ENCODE data around the gene BMP6.

The BMP6 gene

DNA sequence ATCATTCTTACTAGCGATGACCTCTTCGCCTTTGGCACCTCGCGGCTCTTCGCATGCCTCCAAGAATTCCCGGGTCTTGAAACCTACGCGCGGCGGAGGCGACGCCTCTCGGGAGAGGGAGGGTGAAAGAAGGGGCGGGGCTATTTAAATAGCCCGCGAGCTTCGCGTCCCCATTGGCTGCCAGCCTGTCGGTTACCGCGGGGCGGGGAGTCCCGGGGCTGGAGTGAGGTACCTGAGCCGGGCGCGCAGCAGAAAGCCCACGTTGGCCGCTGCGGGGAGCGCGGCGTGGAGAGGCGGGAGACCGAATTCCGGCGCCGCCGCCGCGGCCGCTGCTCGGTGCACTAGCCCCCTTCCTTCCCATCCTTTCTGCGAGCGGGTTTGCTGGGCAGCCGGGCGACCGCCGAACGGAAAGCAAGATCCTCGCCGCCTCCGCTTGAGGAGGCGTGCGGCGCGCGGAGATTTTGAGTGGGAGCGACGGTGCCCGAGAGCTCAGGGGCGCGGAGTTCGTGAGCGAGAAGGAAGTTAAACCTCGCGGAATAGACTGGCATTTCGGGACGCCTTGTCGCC is at the start of gene BMP6:
BMP6 (plus strand) TSS at position 251 of the 567 bp plus-strand sequence. CDS start 857 bp downstream, outside the sequence.
- Histone ChIP-seq H3K4me3 (ENCODE audit: low read depth in 1 of 2, low read length in 2 of 2) (peak within 1 kb of the TSS; percentile 66 to 69), H3K9ac (ENCODE audit: low read depth in 1 of 2, low read length in 2 of 2) (no peak within 1 kb of the TSS), H3K27me3 (ENCODE audit: control insufficient read depth in 1 of 2, insufficient read depth in 2 of 2, low read length in 2 of 2) (peaks cover 49 to 64% of the 10 kb centered on the region in 2 donors), H3K36me3 (ENCODE audit: control insufficient read depth in 1 of 2, insufficient read depth in 2 of 2, low read length in 2 of 2) (no peaks in the 10 kb centered on the region), H3K9me3 (ENCODE audit: control insufficient read depth in 1 of 2, low read length in 2 of 2) (no peaks in the 10 kb centered on the region), H3K27ac (ENCODE audit: low read depth, low read length) (no peak within 1 kb of the TSS), H3K4me1 (ENCODE audit: control insufficient read depth in 1 of 2, insufficient read depth in 2 of 2, low read length in 2 of 2) (peaks cover 0 to 22% of the 10 kb centered on the region in 2 donors)

DNA sequence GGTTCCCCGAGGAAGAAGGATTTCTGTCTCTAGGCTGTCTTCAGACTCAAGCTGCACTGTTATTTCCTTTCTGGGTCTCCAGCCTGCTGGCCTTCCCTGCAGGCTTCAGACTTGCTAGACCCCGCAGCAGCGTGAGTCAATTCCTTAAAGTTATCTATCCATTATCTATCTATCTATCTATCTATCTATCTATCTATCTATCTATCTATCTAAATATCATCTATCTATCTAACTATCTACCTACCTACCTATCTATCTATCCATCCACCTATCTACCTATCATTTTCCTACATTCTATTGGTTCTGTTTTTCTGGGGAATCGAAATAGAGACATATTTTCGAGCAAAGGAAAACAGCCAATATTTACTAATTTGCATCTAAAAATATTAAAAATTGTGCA is 48.7 kb upstream of the BMP6 start:
- H3K9me3 ChIP-seq (ENCODE audit: control insufficient read depth in 1 of 2, low read length in 2 of 2): no peaks in the 10 kb centered on the region
- no peak overlapping the region for H3K9ac ChIP-seq (ENCODE audit: low read depth in 1 of 2, low read length in 2 of 2)
- H3K27ac ChIP-seq (ENCODE audit: low read depth, low read length): no peak overlapping the region
- no peaks in the 10 kb centered on the region for H3K36me3 ChIP-seq (ENCODE audit: control insufficient read depth in 1 of 2, insufficient read depth in 2 of 2, low read length in 2 of 2)
- H3K4me3 ChIP-seq (ENCODE audit: low read depth in 1 of 2, low read length in 2 of 2): no peak overlapping the region
- peaks cover 4 to 20% of the 10 kb centered on the region in 2 donors for H3K27me3 ChIP-seq (ENCODE audit: control insufficient read depth in 1 of 2, insufficient read depth in 2 of 2, low read length in 2 of 2)
- H3K4me1 ChIP-seq (ENCODE audit: control insufficient read depth in 1 of 2, insufficient read depth in 2 of 2, low read length in 2 of 2): peaks cover 0 to 8% of the 10 kb centered on the region in 2 donors

DNA sequence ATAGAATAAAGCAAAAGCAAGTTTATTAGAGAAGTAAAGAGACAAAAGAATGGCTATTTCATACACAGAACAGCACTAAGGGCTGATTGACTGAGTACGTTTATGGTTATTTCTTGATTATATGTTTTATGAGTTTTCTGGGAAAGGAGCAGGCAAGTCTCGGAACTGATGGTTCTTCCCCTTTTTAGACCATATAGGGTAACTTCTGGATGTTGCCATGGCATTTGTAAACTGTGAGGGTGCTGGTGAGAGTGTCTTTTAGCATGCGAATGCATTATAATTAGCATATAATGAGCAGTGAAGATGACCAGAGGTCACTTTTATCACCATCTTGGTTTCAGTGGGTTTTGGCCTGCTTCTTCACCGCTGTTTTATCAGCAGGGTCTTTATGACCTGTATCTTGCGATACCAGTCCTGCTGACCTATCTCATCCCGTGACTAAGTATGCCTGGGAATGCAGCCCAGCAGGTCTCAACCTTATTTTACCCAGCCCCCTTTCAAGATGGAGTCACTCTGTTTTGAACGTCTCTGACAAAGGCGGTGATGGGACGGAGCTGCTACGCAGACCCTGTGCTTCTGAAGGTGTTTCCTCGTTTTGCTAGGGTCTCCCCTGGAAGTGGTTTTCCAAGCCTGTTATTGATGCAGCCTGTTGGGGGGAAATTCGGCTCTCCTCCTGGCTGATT is 45.4 kb upstream of the BMP6 start:
- no peak overlapping the region for H3K27ac ChIP-seq (ENCODE audit: low read depth, low read length)
- H3K4me1 ChIP-seq (ENCODE audit: control insufficient read depth in 1 of 2, insufficient read depth in 2 of 2, low read length in 2 of 2): no peaks in the 10 kb centered on the region

DNA sequence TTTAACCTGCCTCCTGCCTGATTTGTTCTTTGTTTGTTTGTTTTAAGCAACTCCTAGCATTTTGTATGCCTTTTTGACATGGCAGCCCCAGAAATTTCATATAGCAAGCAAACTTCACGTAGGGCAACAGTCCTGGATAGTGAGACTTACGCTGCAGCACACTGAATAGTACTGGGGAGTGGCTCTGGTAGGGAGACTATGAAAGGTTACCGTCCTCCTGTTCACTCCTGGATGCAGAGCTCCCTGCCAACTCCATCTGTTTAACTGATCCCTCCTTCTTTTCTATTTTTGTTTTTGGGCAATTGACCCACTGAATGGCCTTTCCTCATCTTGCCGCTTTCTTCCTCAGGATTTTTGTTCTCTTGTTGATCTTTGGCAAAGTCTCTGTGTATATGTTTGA is 44.5 kb upstream of the BMP6 start:
- no peaks in the 10 kb centered on the region for H3K4me1 ChIP-seq (ENCODE audit: control insufficient read depth in 1 of 2, insufficient read depth in 2 of 2, low read length in 2 of 2)
- no peak overlapping the region for H3K27ac ChIP-seq (ENCODE audit: low read depth, low read length)
- no peak overlapping the region for H3K9ac ChIP-seq (ENCODE audit: low read depth in 1 of 2, low read length in 2 of 2)
- H3K4me3 ChIP-seq (ENCODE audit: low read depth in 1 of 2, low read length in 2 of 2): no peak overlapping the region
- H3K9me3 ChIP-seq (ENCODE audit: control insufficient read depth in 1 of 2, low read length in 2 of 2): no peaks in the 10 kb centered on the region
- no peaks in the 10 kb centered on the region for H3K36me3 ChIP-seq (ENCODE audit: control insufficient read depth in 1 of 2, insufficient read depth in 2 of 2, low read length in 2 of 2)
- peaks cover 0 to 15% of the 10 kb centered on the region in 2 donors for H3K27me3 ChIP-seq (ENCODE audit: control insufficient read depth in 1 of 2, insufficient read depth in 2 of 2, low read length in 2 of 2)

More for the DNA sequence above, 45.4 kb upstream of the BMP6 start:
- peaks cover 0 to 17% of the 10 kb centered on the region in 2 donors for H3K27me3 ChIP-seq (ENCODE audit: control insufficient read depth in 1 of 2, insufficient read depth in 2 of 2, low read length in 2 of 2)
- H3K9me3 ChIP-seq (ENCODE audit: control insufficient read depth in 1 of 2, low read length in 2 of 2): no peaks in the 10 kb centered on the region
- H3K4me3 ChIP-seq (ENCODE audit: low read depth in 1 of 2, low read length in 2 of 2): no peak overlapping the region
- no peak overlapping the region for H3K9ac ChIP-seq (ENCODE audit: low read depth in 1 of 2, low read length in 2 of 2)
- H3K36me3 ChIP-seq (ENCODE audit: control insufficient read depth in 1 of 2, insufficient read depth in 2 of 2, low read length in 2 of 2): no peaks in the 10 kb centered on the region

DNA sequence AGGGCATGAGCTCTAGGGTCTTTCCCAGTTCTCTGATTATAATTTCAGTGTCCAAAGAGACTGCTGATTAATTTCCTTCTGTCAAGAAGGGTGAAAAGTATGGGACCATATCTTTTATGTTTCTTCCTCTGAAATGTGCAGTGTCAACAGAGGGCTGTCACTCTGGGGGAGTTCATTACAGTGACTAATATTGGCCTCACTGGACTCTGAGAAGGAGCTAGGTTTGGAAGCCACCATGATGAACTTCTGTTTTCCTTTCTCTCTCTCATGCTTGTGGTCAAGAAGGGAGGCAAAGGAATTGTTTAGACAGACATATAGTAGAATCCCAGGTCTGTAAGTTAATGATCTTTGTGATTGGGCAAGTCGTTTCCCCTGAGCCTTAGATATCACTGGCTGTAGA is 41.8 kb upstream of the BMP6 start:
- Histone ChIP-seq H3K27ac (ENCODE audit: low read depth, low read length) (no peak overlapping the region), H3K27me3 (ENCODE audit: control insufficient read depth in 1 of 2, insufficient read depth in 2 of 2, low read length in 2 of 2) (peaks cover 0 to 10% of the 10 kb centered on the region in 2 donors), H3K36me3 (ENCODE audit: control insufficient read depth in 1 of 2, insufficient read depth in 2 of 2, low read length in 2 of 2) (no peaks in the 10 kb centered on the region), H3K9me3 (ENCODE audit: control insufficient read depth in 1 of 2, low read length in 2 of 2) (no peaks in the 10 kb centered on the region), H3K4me1 (ENCODE audit: control insufficient read depth in 1 of 2, insufficient read depth in 2 of 2, low read length in 2 of 2) (no peaks in the 10 kb centered on the region), H3K9ac (ENCODE audit: low read depth in 1 of 2, low read length in 2 of 2) (no peak overlapping the region), H3K4me3 (ENCODE audit: low read depth in 1 of 2, low read length in 2 of 2) (no peak overlapping the region)

DNA sequence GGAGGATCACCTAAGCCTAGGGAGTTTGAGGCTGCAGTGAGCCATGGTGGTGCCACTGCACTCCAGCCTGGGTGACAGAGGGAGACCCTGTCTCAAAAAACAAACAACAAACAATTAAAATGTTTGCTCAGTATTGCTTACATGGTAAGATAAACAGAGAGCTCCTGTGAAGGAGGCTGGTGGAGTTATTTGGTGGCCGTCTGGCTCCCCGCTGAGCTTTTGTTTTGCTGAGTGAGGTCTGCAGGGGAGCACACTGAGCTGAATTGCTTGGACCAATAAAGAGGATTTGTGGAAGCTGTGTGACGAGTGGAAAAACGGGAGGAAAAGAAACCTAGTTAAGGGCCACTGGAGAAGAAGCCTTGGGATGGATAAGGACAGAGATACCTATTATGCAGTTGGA is 41.1 kb upstream of the BMP6 start:
- H3K36me3 ChIP-seq (ENCODE audit: control insufficient read depth in 1 of 2, insufficient read depth in 2 of 2, low read length in 2 of 2): no peaks in the 10 kb centered on the region
- H3K27me3 ChIP-seq (ENCODE audit: control insufficient read depth in 1 of 2, insufficient read depth in 2 of 2, low read length in 2 of 2): peaks cover 0 to 7% of the 10 kb centered on the region in 2 donors
- no peak overlapping the region for H3K9ac ChIP-seq (ENCODE audit: low read depth in 1 of 2, low read length in 2 of 2)
- no peak overlapping the region for H3K4me3 ChIP-seq (ENCODE audit: low read depth in 1 of 2, low read length in 2 of 2)
- H3K4me1 ChIP-seq (ENCODE audit: control insufficient read depth in 1 of 2, insufficient read depth in 2 of 2, low read length in 2 of 2): no peaks in the 10 kb centered on the region
- H3K9me3 ChIP-seq (ENCODE audit: control insufficient read depth in 1 of 2, low read length in 2 of 2): no peaks in the 10 kb centered on the region
- no peak overlapping the region for H3K27ac ChIP-seq (ENCODE audit: low read depth, low read length)

DNA sequence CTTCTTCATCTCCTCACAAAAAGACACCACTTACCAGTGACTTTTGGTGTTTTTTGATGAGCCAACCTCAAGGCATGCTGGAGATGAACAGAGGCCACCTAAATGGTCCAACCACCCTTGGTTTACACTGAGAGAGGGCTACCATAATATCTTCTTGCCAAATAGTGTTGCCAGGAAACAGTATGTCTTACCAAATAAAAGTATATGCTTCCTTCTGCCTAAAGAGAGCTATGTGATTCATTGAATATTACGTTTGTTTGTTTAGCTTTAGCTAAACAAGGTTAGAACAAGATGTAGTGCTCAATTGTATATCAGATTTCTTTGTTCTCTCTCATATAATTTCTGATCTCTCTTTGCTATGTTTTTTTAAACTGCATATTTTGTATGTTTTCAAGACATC is 40.6 kb upstream of the BMP6 start:
- Histone ChIP-seq H3K4me1 (ENCODE audit: control insufficient read depth in 1 of 2, insufficient read depth in 2 of 2, low read length in 2 of 2) (no peaks in the 10 kb centered on the region), H3K9ac (ENCODE audit: low read depth in 1 of 2, low read length in 2 of 2) (no peak overlapping the region), H3K4me3 (ENCODE audit: low read depth in 1 of 2, low read length in 2 of 2) (no peak overlapping the region), H3K36me3 (ENCODE audit: control insufficient read depth in 1 of 2, insufficient read depth in 2 of 2, low read length in 2 of 2) (no peaks in the 10 kb centered on the region), H3K27ac (ENCODE audit: low read depth, low read length) (no peak overlapping the region), H3K27me3 (ENCODE audit: control insufficient read depth in 1 of 2, insufficient read depth in 2 of 2, low read length in 2 of 2) (peaks cover 0 to 5% of the 10 kb centered on the region in 2 donors), H3K9me3 (ENCODE audit: control insufficient read depth in 1 of 2, low read length in 2 of 2) (no peaks in the 10 kb centered on the region)

DNA sequence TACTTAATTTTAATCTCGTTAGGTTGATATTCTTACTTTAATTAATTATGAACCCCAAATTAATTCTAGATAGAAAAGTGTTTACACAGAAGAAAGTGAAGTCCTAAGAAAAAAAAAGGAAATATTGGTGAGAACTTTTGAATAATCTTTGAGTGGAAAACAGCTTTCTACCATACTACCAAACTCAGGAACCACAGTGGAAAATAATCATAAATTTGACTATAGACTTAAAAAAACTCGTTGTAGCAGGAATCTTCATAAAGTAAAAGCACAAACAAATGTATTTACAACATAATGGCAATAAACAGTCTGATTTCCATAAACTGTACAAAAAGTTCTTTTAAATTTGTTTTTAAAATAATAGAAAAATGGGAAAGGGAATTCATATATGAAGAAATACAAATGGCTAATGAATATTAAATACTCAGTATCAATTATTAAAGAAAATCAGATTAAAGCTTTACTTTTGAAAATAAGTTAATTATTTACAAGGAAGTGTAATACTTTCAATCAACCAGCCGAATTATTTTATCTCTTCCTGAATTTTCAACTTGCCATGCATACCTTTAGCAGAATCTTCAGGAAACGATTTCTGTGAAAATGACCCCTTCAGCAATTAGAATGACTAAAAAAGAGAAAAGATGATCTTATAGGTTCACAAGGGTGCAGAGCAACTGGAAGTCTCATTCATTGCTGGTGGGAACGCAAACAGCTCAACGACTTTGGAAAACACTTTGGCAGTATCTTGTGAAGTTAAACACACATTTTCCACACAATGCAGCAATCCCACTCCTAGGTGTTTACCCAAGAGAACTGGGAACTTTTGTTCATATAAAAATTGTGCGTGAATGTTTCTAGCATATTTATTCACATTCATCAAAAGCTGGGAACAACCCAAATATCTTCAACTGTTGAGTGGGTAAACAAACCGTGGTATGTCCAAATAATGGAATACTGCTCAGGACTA is 38.5 kb upstream of the BMP6 start:
- H3K9ac ChIP-seq (ENCODE audit: low read depth in 1 of 2, low read length in 2 of 2): no peak overlapping the region
- no peaks in the 10 kb centered on the region for H3K4me1 ChIP-seq (ENCODE audit: control insufficient read depth in 1 of 2, insufficient read depth in 2 of 2, low read length in 2 of 2)
- H3K4me3 ChIP-seq (ENCODE audit: low read depth in 1 of 2, low read length in 2 of 2): no peak overlapping the region
- peaks cover 4 to 7% of the 10 kb centered on the region in 2 donors for H3K27me3 ChIP-seq (ENCODE audit: control insufficient read depth in 1 of 2, insufficient read depth in 2 of 2, low read length in 2 of 2)
- H3K36me3 ChIP-seq (ENCODE audit: control insufficient read depth in 1 of 2, insufficient read depth in 2 of 2, low read length in 2 of 2): no peaks in the 10 kb centered on the region
- no peaks in the 10 kb centered on the region for H3K9me3 ChIP-seq (ENCODE audit: control insufficient read depth in 1 of 2, low read length in 2 of 2)
- H3K27ac ChIP-seq (ENCODE audit: low read depth, low read length): no peak overlapping the region

DNA sequence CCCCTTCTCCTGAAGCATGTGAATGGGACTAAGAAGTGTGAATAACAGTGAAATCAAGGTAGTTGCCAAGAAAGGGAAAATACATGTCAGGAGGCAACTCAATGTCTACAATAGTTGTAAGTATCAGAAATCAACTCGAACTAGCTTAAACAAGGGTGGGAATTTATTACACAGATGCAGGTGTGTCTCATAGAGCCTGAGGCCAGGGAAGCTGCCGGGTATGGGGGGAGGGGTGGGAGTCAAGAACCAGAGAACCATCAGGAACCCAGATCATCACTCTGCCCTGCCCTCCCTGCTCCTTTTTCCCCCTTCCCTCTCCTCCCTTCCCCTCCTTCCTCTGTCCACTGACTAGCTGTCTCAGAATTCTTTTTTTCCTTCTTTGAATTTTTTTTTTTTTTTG is 34.9 kb upstream of the BMP6 start:
- Histone ChIP-seq H3K9ac (ENCODE audit: low read depth in 1 of 2, low read length in 2 of 2) (no peak overlapping the region), H3K27me3 (ENCODE audit: control insufficient read depth in 1 of 2, insufficient read depth in 2 of 2, low read length in 2 of 2) (peaks cover 4 to 8% of the 10 kb centered on the region in 2 donors), H3K27ac (ENCODE audit: low read depth, low read length) (no peak overlapping the region), H3K9me3 (ENCODE audit: control insufficient read depth in 1 of 2, low read length in 2 of 2) (no peaks in the 10 kb centered on the region), H3K4me1 (ENCODE audit: control insufficient read depth in 1 of 2, insufficient read depth in 2 of 2, low read length in 2 of 2) (no peaks in the 10 kb centered on the region), H3K36me3 (ENCODE audit: control insufficient read depth in 1 of 2, insufficient read depth in 2 of 2, low read length in 2 of 2) (no peaks in the 10 kb centered on the region), H3K4me3 (ENCODE audit: low read depth in 1 of 2, low read length in 2 of 2) (no peak overlapping the region)

Data from duodenal mucosa (tissue), 2 donors.